GM20431 (cell line): ENCODE measurements around the gene PPTC7.
"Not testable (repeated sequence)": the region's sequence is repeated elsewhere in the genome, so short reads cannot be mapped to it uniquely, and the experiment has no call there.

Experiments
- in situ Hi-C: fragments of 300-500 bp; cut with MseI, MboI; formaldehyde crosslinking; loops from one replicate; pipeline ENCODE4 v1.15.0; 2020; ENCODE audit warnings: low sequenced_read_pairs; ENCODE audit not compliant: unreplicated experiment

Gene PPTC7

DNA sequence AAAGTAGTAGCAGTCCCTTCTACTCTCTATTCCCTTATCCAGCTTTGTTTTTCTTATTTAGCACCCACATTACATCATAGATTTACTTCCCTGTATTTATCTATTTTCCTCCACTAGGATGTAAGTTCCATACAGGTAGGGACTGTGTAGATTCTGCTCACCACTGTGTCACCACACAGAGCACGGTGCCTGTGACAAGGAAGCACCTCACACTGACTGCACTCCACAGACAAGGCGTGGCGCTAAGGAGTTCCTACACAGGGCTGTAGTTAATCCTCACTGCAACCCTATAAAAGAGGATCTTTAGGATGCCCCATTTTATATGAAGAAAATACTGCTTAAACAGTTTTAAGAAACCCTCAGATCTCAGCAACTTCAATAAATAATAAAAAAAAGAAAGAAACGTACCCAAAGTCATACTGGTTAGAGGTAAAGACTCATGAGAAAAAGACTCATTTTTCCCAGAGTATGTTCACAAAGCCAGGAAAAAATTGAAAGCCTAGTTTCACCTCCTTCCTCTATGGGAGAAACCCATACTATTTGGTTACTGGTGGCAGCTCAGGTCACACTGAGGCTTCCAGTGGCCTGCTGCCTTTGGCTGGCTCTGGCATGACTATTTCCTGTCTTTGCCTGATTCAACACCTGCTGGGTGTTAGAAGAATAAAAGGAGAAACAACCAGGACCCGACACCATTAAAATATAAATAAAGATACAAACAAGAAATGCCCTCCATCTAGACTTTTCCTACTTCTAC lies 44.1 kb downstream of the PPTC7 start:
- in situ Hi-C loops: no loop called here

DNA sequence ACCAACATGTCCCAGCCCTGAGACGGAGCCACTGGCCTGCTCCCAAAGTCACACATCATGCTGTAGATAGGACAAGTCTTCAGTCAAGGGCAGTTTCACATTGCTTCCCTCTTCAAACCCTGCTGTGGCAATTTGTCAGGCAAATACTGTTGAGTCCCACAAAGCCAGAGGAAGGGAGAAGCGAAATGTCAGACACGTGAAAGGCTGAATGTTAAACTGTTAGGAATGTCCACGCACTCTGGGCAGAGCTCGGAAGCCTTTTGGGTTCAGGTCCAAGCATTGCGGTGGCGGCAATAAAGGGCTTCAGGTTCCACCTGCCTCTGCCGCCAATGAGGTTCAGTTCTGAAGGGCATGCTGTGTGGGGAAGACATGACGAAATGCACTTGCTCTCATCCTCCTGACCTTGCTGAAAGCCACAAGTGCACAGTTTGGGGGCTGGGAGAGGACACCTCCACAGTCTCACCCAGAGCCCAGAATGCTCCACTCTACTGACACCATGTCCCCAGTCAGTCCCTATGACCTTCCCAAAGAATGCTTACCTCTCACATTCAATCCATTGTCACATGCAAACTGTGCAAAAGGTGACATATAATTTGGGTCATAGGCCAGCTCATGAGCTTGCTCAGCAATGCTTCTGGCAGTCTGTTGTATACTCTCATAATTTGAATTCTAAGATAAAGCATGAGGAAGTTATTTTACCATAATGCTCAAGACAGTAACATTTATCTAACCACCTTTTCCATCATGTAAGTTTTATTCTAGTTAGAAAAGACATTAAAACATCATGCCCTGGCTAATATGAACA lies 45.3 kb downstream of the PPTC7 start:
- in situ Hi-C loops: no loop called here

- in situ Hi-C loops: no loop called here
Measured at GRCh38 chr12:110536834-110537604, 46.1 kb downstream of the PPTC7 start.

DNA sequence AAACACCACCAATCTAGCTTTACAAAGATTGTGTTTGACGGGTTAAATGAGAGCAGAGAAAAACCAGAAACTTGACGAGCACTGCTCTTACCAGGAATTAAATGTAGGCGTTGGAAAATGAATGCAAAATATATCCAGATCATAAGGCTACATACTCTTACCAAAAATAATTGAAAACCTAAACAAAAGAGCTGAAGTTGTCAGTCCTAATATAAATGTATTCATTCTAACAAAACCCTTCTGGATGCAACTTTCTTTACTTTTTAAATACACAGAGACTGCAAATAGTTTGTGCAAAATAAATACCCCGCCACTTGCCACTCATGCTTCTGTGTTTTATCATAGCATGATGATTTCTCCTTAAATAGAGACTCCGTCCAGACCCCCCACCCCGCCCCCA lies 48.3 kb downstream of the PPTC7 start:
- in situ Hi-C loops: no loop called here

- in situ Hi-C loops: no loop called here
Measured at GRCh38 chr12:110533607-110534006, 49.5 kb downstream of the PPTC7 start.

GRCh38 chr12:110532644-110533043 lies 50.5 kb downstream of the PPTC7 start:
- in situ Hi-C loops: no loop called here

- in situ Hi-C loops: no loop called here
Measured at GRCh38 chr12:110531741-110532333, 51.3 kb downstream of the PPTC7 start.

GRCh38 chr12:110530511-110530910 lies 52.6 kb downstream of the PPTC7 start:
- in situ Hi-C loops: no loop called here

DNA sequence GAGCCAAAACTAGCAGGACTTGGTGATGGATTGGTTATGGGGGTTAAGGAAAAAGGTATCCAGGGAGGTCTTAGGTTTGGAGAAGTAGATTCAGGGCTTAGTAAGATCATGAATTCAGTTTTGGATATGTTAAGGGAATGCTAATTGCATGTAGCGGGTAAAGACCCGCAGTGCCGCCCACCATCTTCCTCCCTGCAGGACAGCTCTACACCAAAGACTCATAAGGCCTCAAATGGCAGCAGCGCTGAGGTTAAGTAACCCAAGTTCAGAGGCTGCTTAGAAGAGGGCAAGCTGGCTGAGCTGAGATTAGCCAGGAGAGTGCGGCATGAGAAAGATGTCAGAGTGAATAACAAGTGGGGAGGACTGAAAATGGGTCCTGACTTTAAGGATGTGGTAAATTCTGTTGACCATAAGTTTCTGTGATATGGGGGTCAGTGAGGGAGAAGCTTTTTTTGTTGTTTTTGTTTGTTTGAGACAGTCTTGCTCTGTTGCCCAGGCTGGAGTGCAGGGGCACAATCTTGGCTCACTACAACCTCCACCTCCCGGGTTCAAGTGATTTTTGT lies 54.8 kb downstream of the PPTC7 start:
- in situ Hi-C loops: no loop called here

DNA sequence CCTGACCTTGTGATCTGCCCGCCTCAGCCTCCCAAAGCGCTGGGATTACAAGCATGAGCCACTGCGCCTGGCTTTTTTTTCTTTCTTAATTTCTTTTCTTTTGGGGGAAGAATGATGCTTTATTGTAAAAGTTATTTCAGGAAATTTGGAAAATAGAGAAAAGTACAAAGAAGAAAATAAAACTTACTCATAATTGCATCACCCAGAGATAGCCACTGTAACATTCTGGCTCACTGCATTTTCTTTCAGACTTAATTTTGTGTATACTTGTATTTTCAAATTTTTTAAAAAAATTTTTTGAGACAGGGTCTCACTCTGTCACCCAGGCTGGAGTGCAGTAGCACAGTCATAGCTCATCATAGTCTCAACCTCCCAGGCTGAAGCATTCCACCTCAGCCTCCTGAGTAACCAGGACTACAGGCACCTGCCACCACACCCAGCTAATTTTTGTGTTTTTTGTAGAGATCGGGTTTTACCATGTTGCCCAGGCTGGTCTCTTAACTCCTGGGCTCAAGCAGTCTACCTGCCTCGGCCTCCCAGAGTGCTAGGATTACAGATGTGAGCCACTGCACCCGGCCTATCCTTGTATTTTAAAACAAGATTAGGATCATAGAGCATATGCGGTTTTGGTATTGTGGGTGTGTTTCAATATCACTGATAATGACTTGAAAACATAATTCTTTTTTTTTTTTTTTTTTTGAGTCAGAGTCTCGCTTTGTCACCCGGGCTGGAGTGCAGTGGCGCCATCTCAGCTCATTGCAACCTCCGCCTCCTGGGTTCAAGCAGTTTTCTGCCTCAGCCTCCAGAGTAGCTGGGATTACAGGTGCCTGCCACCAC lies 62.0 kb downstream of the PPTC7 start:
- in situ Hi-C loops: not testable (repeated sequence)

DNA sequence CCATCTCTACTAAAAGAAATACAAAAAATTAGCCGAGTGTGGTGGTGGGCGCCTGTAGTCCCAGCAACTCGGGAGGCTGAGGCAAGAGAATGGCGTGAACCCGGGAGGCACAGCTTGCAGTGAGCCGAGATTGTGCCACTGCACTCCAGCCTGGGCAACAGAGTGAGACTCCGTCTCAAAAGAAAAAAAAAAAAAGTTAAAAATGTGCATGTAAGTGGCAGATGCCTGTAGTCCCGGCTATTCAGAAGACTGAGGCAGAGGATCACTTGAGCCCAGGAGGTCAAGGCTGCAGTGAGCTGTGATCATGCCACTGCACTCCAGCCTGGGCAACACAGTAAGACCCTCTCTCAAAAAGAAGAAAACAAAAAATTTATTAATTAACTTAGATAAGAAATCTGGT lies 65.1 kb downstream of the PPTC7 start:
- in situ Hi-C loops: not testable (repeated sequence)

- in situ Hi-C loops: no loop called here
Measured at GRCh38 chr12:110516995-110517394, 66.1 kb downstream of the PPTC7 start.

GRCh38 chr12:110514363-110514762 lies 68.8 kb downstream of the PPTC7 start:
- in situ Hi-C loops: no loop called here

DNA sequence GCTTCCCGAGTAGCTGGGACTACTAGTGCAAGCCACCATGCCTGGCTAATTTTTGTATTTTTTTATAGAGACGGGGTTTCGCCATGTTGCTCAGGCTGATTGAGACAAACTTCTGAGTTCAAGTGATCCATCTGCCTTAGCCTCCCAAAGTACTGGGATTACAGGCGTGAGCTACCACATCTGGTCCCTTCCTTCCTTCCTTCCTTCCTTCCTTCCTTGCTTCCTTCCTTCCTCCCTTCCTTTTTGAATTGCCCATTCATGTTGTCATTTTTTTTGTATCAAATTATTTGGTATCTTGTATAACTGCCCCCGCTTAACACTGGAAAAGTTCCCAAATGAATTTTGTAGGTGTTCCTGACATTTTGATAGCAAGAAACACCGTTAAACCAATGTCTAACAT lies 69.3 kb downstream of the PPTC7 start:
- in situ Hi-C loops: no loop called here

- in situ Hi-C loops: loop anchor here (10.0 kb wide), 1 partner anchor 87 kb away; no protein-coding TSS in a partner anchor
Measured at GRCh38 chr12:110508071-110508586, 75.0 kb downstream of the PPTC7 start.

DNA sequence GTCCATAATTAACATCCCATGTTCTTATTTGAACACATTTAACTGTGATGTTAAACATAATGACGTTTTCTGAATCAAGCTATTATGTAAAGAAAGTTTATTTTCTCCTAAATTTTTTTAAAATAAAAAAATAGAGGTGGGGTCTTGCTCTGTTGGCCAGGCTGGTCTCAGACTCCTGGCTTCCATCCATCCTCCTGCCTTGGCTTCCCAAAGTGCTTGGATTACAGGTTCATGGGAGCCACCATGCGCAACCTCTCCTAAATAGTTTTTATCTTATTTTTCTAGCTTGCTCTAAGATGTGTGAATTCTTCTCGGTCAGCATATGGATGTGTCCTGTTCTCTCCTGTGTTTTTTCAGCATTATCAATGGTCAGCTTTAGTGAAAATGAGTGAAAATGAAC lies 77.8 kb downstream of the PPTC7 start:
- in situ Hi-C loops: loop anchor here (10.0 kb wide), 1 partner anchor 89 kb away; no protein-coding TSS in a partner anchor

- in situ Hi-C loops: loop anchor here (10.0 kb wide), 1 partner anchor 91 kb away; no protein-coding TSS in a partner anchor
Measured at GRCh38 chr12:110503432-110503831, 79.7 kb downstream of the PPTC7 start.
